HG03175 (cell line): ENCODE data around the gene CALML3.
"Not testable (repeated sequence)": the region's sequence is repeated elsewhere in the genome, so short reads cannot be mapped to it uniquely, and the experiment has no call there.

Experiments used
- ATAC-seq: cut with Tn5 transposase; IDR thresholded peaks from one replicate; pipeline ENCODE4 v1.9.1; 2021; ENCODE audit warnings: mild to moderate bottlenecking, moderate library complexity; ENCODE audit not compliant: unreplicated experiment

CALML3 gene

DNA sequence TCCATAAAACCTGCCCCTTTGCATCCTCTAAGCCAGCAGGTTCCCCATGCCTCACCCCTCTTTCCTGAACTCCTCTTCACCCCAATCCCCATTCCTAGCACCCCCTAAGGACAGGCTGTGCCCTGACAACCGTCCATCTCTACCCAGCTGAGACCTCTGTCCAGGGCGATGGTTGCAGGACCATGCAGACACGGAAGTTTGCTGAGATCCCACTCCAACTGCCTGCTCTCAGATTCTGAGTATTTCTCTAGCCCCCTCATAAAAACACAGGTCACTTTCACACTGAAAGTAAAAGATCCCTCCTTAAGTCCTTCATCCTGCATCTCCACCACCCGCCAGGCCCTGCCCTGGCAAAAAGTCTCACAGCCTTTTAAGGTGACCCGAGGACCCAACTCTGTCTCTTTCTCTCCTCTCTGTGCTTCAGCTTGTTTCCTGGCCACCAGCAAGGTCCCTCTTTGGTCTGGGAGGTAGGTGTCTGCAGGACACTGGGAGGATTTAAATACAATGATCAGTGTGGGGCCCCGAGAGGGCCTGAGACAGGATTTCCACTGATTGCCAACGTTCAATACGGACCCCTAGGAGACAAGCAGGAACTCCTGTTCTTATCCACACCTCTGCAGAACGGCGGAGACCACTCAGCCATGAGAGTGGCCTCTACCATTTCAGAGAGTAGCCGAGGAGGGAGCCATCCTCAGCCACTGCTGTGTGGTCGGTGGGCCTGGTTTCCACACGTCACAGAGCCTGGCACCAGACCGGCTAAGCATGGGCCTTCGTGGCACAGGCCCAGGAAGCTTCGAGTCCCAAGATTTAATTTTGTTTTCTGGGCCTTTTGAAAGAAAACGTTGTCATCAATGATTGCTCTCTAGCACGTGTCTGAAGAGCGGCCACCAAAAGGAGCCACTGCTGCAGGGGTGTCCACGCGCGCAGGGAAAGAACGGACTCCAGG is 27.9 kb downstream of the CALML3 start:
- no peak for ATAC-seq

DNA sequence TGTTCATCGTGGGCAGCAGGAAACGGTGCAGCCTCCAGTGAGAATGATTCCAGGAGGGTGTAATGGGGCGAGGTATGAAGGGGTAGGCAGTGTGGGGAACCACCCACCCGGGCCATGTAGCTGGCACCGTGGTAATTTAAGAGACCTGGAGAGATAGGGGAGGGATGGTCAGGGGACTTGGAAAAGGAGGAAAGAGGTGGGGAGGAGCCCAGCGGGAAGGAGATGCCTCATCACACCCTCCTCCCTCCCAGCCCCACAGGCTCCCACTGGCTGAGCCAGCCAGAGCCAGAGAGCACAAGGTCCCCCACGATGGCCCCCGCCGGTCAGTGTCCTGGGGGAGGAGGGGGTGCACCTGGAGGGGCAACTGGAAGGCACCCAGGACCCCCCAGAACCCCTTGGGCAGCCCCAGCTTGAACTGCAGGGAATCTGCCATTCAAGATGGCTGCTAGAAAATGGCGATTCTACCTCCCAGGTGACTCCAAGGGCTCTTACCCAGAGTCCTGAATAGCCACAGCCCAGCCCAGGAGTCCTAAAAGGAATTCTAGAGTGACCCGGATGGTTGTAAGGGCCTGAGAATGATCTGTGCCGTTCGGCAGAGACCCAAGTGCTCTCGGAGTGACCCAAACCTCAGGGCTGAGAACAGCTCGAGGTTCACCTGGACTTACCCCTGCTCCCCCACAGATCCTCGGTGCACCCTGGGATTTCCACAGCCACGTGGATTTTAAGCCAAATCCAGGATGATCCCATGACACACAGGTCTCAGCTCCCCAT is 28.8 kb downstream of the CALML3 start:
- no peak for ATAC-seq

DNA sequence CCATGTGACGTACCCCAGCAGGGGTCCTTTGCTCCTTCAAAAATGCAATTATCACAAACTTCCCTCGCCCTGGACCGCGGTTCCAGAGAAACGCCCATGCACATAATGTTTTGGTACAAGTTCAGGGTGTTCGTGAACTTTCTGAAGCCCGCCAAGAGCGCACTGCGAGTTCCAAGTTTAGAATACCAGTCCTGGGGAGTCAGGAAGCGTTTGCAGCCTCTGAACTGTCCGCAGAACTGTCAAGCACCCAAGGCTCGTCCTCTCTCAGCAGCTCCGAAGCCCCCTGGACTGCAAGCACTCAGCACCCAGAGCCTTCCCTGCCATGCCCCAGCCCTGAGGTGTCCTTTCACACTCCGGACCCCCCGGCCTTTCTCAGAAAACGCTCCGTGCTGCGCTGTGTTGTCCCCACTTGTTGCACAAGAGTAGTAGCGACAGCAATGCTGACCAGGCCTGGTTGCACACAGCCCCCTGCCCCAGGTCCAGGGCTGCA is 30.3 kb downstream of the CALML3 start:
- no peak for ATAC-seq

GRCh38 chr10:5555881-5556280 is 31.1 kb downstream of the CALML3 start:
- no peak for ATAC-seq

DNA sequence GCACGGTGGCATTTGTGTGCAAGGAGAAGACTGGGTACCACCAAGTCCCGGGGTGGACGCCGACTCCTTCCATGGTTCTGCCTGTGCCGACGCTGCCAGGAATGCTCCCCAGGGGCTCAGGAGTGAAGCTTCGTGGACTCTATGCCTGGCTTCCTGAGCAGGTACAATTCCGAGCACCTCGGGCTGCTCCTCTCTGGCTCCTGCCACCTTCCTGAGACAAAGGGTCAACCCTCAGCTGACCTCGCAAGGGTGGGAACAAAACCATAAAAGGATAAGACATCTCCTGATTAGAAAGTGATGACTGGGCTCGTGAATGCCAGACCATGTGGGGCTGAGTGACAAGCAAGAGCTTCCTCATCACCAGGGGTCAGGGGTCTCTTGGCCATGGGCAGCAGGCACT is 31.8 kb downstream of the CALML3 start:
- ATAC-seq: no peak

GRCh38 chr10:5557040-5557721 is 32.4 kb downstream of the CALML3 start:
- no peak for ATAC-seq

- no peak for ATAC-seq
Measured at GRCh38 chr10:5557799-5558771, 33.3 kb downstream of the CALML3 start.

DNA sequence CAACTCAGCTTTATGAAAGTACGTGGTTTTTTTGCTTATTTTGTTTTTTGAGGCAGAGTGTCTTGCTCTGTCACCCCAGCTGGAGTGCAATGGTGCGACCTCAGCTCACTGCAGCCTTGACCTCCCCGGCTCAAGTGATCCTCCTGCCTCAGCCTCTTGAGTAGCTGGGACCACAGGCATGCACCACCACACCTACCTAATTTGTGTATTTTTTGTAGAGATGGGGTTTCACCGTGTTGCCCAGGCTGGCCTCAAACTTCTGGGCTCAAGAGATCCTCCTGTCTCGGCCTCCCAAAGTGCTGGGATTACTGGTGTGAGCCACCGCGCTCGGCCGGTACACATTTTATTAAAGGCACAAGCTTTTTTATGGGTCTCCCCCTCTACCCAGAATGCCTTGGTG is 34.3 kb downstream of the CALML3 start:
- not testable (repeated sequence) for ATAC-seq

GRCh38 chr10:5559642-5560141 is 34.9 kb downstream of the CALML3 start:
- no peak for ATAC-seq

GRCh38 chr10:5560142-5560816 is 35.5 kb downstream of the CALML3 start:
- ATAC-seq: no peak

DNA sequence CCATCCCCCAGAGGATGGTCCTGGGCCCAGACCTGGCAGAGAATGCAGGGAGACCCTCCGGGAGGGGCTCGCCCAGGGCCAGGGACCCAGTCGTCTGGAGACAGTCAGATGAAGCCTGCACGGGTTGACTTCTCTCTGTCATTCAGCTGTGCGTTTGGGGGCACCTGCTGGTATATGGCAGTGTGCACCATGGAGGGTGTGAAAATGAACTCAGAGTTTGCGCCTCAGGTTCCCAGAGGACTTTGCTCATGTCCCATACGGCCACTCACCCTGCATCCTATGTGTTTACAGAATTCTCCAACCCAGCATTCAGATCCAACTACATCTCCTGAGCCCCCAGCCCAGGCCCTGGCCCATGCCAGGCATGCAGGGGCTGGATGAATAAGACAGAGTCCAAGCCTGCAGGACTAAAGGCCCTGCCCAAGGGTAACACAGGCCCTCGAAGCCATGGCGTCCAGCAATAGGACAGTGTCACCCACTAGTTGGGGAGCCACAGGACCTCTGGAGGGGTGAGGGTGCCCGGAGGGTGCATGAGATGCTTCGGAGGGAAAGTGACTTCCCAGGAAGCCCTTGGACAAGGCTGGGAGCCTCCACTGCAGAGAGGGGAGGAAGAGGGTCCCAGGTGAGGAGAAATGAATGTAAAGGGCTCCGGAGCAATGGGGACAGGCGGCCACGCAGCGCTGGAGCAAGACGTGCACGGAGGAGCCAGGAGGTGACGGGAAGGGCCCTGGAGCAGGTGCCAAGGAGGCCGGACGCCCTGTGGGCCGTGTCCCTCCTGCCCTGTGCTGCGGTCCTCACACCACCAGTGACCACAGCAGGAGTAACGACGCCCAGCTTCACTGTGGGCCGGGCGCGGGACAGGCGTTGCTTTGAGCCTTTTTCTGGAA is 36.3 kb downstream of the CALML3 start:
- no peak for ATAC-seq

DNA sequence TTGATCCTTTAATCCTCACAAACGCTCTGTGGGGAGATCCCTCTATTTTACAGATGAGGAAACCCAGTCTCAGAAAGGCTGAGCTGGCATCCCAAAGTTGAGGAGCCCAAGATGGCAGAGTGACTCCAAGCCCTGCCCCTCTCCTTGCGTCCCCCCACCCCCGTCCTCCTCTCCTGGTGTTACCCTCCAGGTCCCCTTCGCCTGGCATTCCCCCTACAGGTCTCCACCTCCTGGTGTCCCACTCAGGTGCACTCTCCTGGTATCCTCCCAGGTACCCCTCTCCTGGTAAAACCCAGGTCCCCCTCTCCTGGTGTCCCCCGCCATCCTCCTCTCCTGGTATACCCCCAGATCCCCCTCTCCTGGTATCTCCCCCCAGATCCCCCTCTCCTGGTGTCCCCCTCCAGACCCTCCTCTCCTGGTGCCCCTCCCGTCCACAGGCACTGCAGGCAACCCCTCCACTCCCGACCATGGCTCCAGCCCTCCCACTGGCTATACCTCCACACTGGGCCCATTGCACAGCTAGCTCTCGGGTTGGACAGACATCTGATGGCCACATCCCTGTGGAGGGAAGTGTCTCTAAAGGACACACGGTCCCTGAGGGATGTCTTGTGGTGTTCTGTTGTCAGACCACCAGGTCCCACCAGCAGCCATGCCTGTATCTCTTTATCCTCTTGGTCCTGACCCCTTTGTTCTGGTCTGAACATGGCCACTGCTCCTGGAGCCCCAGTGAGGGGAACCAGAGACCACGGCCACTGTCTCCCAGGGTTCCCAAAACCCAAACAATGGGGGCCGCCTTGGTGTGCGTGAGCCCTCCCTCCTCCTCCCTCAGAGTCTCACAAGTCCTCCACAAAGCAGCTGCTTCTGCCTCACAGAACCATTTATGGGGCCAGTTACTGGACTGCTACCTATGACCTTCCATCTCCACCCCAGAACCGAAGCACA is 37.2 kb downstream of the CALML3 start:
- no peak for ATAC-seq

DNA sequence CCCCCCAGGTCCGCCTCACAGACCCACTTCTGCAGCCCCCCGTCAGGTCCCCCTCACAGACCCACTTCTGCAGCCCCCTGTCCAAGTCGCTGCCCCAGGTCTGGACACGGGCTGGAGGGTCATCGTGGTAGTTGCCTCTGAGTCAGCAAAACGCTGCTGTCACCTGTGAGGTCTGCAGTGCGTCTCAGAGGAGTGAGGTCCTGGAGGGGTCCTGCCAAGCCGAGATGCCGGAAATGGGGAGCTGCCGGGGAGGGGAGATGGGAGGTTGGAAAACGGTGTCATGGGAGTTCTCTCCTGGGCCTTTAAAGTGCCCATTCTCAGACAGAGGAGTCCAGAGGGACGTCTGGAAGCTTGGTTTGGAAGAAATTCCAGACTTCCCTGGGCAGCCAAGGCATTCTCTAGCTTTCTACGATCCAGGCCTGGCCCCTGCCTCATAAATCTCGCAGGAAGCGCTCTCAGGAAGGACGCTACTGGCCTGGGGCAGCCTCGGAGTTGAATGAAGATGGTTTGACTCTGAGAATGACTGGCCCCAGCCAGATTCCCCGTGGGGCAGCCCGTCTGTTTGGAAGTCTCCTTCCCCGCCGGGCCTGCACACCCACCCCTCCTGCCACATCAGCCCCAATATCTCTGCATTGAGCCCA is 38.7 kb downstream of the CALML3 start:
- no peak for ATAC-seq

DNA sequence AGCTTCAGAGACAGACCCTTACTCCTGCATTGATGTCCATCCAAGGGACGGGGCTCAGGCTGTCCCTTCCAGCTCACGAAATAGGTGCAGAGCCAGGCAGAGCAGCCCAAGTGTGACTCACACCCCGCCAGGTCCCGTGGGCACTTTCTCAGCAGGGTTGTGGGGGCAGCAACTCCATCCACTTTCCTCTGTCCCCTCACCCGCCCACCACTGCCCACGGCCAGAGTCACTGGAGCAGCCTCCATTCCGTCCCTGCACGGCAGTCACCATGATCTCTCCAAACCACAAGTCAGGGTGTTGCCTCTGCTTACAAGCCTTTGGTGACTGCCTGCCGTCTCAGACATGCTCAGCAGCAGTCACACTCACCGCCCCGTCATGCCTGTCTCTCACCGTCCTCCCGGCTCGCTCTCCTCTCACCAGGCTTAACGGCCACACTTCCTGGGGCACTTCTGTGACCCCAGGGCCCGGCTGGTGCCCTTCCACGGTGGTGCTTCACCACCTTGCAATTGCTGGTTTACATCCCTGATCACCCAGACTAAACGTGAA is 39.3 kb downstream of the CALML3 start:
- ATAC-seq: no peak

DNA sequence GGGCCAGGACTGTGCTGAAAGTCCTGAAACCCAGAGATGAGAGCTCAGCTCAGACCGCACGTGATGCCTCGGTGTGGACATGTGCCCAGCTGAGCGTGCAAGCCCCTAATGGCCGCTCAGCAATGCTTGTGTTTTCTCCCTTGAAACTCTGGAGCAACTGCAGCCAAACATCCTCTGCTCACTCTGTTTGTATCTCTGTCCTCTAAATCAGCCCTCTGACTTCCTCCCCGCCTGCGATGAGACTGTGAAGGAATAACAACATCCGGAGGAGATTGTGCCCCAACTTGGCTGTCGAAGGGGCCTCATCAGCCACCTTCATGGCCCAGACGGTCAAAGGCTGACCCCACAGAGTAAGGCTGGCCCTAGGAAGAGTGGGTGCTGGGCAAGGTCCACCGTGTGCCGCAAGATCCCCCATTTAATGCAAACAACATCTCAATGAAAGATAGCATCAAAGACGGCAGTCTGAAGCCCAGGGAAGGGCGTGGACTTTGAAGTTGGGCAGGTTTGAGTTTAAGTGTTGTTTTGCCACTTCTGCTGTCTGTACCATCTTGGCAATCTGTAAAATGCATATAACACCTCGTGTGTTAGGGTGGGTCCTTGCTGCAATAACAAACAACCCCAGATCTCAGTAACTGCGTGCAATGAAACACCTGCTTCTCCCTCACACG is 39.9 kb downstream of the CALML3 start:
- no peak for ATAC-seq

- no peak for ATAC-seq
Measured at GRCh38 chr10:5565205-5565545, 40.4 kb downstream of the CALML3 start.
